Cardiac fibroblast (primary cell): ENCODE measurements around the gene GNG12.

Experiments used
- DNase-seq, 2 donors: peaks; one replicate each; pipeline versions ENCODE4 v3.0.0 to v3.0.0-alpha.2; 2010; ENCODE audit warnings: low read depth in 2 of 2
- H3K4me3 ChIP-seq, 2 donors: replicated peaks in 1 of 2; 1 replicate in 1 of 2; 2 replicates in 1 of 2; pipeline ENCODE4 v1.5.1; 2011; ENCODE audit warnings: low read depth in 2 of 2, low read length in 2 of 2, mild to moderate bottlenecking in 2 of 2, moderate library complexity in 1 of 2
- CTCF ChIP-seq: IDR thresholded peaks from one replicate; pipeline ENCODE4 v1.5.1; 2011; ENCODE audit warnings: low read depth, mild to moderate bottlenecking, low read length, inconsistent platforms

Gene GNG12

DNA sequence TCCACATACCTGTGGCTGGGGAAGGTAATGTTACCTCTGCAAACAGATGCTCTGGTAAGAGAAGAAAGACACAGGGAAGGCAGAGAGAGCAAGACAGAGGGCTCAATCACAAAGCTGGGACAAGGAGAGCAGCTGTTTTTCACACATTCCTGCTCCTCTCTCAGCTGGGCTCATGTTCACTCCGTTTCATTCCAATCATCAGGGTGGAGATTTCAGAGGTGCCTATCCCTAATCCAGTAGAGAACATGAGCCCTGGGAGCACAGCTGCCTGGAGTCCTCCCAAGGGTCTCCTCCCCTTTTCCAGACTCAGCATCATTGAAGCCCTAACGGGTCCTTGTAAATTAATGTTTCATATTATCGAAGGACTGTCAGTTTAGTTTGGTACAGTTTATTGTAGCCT, 128.9 kb downstream of the GNG12 start:
- H3K4me3 ChIP-seq = no peak overlapping the region
- no peak for DNase-seq
- TF ChIP-seq CTCF = no peak

DNA sequence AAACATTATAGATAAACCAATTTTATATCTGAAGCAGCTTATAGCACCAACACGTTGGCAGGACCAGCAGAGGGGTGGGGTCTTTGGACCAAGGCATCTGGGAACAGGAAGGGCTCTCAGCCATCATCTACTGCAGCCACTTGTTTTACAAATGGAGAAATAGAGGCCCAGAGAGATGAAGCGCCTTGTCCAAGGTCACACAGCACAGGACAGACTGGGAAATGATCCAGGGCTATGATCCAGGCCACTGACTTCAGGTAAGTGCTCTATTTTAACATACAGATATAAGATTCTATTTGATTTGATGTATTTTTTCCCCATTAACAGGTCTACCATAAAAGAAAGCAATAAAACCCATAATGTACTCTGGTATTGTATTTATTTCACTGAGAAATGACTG, 131.4 kb downstream of the GNG12 start:
- no peak for DNase-seq
- no peak overlapping the region for H3K4me3 ChIP-seq
- TF ChIP-seq CTCF = no peak

DNA sequence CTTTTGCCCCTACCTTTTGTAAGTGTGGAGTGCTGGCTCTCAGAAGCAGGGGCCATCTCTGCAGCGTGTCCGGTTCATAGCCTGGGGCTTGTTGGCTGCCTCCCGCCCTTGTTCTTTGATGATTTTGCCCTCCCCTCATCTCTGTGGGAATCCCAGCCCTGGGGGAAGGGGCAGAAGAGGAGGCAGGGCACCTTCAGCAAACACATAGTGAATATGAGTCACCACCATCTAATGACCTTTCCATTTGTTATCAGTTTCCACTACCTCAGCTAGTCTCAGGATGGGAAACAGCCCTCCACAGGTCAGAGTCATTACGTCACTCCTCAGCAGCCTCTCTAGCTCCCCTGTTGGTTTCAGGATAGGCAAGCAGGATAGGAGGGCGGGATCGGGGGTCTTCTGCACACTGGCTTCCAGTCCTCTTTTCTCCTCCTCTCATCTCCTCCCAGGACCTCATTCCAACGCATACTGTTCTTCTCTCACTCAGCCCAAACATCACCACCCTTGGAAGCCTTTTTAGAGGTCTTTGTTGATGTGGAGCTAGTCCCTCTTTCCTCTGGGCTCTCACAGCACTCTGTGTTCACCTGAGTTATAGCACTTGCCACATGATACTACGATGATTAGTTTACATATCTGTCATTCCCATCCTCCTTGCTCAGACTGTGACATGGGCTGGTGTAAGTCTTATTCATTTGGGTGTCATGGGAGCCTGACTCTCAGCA, 132.4 kb downstream of the GNG12 start:
- H3K4me3 ChIP-seq = no peak overlapping the region
- peak; percentile 26 to 60 for DNase-seq
- TF ChIP-seq CTCF = peak; percentile 36

DNA sequence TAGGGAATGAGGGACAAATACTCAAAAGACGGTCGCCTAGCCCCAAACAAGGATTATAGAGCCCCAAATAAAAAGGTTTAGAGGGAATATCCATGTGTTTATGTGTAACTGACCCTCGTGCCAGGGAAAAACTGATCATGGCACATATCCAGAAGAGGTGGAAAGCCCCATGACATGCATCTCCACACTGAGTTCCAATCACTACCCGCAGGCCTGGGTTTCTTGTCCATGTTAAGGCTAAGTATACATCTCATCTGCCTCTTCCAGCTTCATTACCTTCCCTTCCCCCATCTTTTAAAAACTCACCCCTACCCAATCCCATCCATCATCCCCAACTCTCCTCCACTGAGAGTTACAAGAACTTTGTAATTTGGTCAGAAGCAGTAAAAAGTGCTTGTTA, 133.0 kb downstream of the GNG12 start:
- DNase-seq = no peak
- no peak overlapping the region for H3K4me3 ChIP-seq
- TF ChIP-seq CTCF = no peak

- TF ChIP-seq CTCF = no peak
- no peak for DNase-seq
- H3K4me3 ChIP-seq = no peak overlapping the region
Observed at GRCh38 chr1:67696708-67697107, 136.6 kb downstream of the GNG12 start.

GRCh38 chr1:67695963-67696362, 137.3 kb downstream of the GNG12 start:
- no peak for TF ChIP-seq CTCF
- H3K4me3 ChIP-seq = no peak overlapping the region
- DNase-seq = no peak

DNA sequence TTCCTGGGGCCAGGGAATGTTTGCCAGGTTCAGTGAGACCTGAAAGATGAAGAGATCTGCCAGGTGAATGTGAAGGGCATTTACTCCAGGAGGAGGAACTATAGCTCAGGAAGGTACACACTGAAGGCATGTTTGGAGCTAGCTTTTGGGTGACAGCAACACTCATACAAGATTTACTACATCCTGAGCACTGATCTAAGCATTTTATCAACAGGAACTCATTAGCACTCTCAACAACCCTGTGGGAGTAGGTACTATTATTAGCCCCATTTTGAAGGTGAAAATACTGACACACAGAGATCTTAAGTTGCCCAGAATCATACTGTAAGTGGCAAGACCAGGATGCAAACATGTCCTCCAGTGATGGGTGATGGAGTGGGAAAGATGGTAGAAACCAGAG, 141.6 kb downstream of the GNG12 start:
- no peak for TF ChIP-seq CTCF
- DNase-seq = no peak
- no peak overlapping the region for H3K4me3 ChIP-seq
